ENCODE measurements around the gene PDXK.

Gene PDXK

GRCh38 chr21:43789276-43790009 lies 70.5 kb downstream of the PDXK start, which contains the start of gene RRP1:
Gene RRP1 (plus strand): TSS chr21:43789577. CDS start chr21:43789630, 53 bp downstream.
- Mint-ChIP-seq H3K36me3 (ENCODE audit: low read depth) (peaks cover 50% of the 10 kb centered on the region), H3K27me3 (peaks cover 5% of the 10 kb centered on the region), H3K9me3 (no peaks in the 10 kb centered on the region), H3K4me3 (peak within 1 kb of the TSS; percentile 96), H3K27ac (peak within 1 kb of the TSS; percentile 96), H3K4me1 (ENCODE audit: low read depth) (peaks cover 39% of the 10 kb centered on the region)
- intact Hi-C loops (cut with micrococcal nuclease): loop anchor here (1.0 kb wide), 1 partner anchor 10 kb away; no protein-coding TSS in a partner anchor

- peaks cover 5% of the 10 kb centered on the region for H3K27me3 Mint-ChIP-seq
- peaks cover 56% of the 10 kb centered on the region for H3K36me3 Mint-ChIP-seq (ENCODE audit: low read depth)
- peak overlapping the region; percentile 96 for H3K27ac Mint-ChIP-seq
Measured at GRCh38 chr21:43790010-43790524, 71.1 kb downstream of the PDXK start.

GRCh38 chr21:43792406-43792805 lies 73.5 kb downstream of the PDXK start:
- no peaks in the 10 kb centered on the region for H3K27me3 Mint-ChIP-seq
- H3K4me3 Mint-ChIP-seq: no peak overlapping the region
- no peaks in the 10 kb centered on the region for H3K9me3 Mint-ChIP-seq
- H3K4me1 Mint-ChIP-seq (ENCODE audit: low read depth): peaks cover 29% of the 10 kb centered on the region
- peaks cover 80% of the 10 kb centered on the region for H3K36me3 Mint-ChIP-seq (ENCODE audit: low read depth)
- H3K27ac Mint-ChIP-seq: no peak overlapping the region
- intact Hi-C loops (cut with micrococcal nuclease): no loop called here

More at GRCh38 chr21:43790010-43790524, 71.1 kb downstream of the PDXK start:
- intact Hi-C loops (cut with micrococcal nuclease): no loop called here
- H3K4me3 Mint-ChIP-seq: peak overlapping the region; percentile 96
- H3K9me3 Mint-ChIP-seq: no peaks in the 10 kb centered on the region
- H3K4me1 Mint-ChIP-seq (ENCODE audit: low read depth): peaks cover 34% of the 10 kb centered on the region

GRCh38 chr21:43793243-43793642 lies 74.3 kb downstream of the PDXK start:
- Mint-ChIP-seq H3K9me3 (no peaks in the 10 kb centered on the region), H3K4me1 (ENCODE audit: low read depth) (peaks cover 29% of the 10 kb centered on the region), H3K4me3 (no peak overlapping the region), H3K27ac (no peak overlapping the region), H3K27me3 (no peaks in the 10 kb centered on the region), H3K36me3 (ENCODE audit: low read depth) (peaks cover 88% of the 10 kb centered on the region)
- intact Hi-C loops (cut with micrococcal nuclease): no loop called here

GRCh38 chr21:43794311-43794710 lies 75.4 kb downstream of the PDXK start:
- H3K4me3 Mint-ChIP-seq: no peak overlapping the region
- intact Hi-C loops (cut with micrococcal nuclease): no loop called here
- H3K27ac Mint-ChIP-seq: no peak overlapping the region
- peaks cover 94% of the 10 kb centered on the region for H3K36me3 Mint-ChIP-seq (ENCODE audit: low read depth)
- H3K27me3 Mint-ChIP-seq: no peaks in the 10 kb centered on the region
- H3K4me1 Mint-ChIP-seq (ENCODE audit: low read depth): peaks cover 29% of the 10 kb centered on the region
- H3K9me3 Mint-ChIP-seq: no peaks in the 10 kb centered on the region

- Mint-ChIP-seq H3K9me3 (no peaks in the 10 kb centered on the region), H3K36me3 (ENCODE audit: low read depth) (peaks cover 94% of the 10 kb centered on the region), H3K27ac (no peak overlapping the region), H3K27me3 (no peaks in the 10 kb centered on the region), H3K4me1 (ENCODE audit: low read depth) (peaks cover 27% of the 10 kb centered on the region), H3K4me3 (no peak overlapping the region)
- intact Hi-C loops (cut with micrococcal nuclease): no loop called here
Measured at GRCh38 chr21:43794857-43795256, 75.9 kb downstream of the PDXK start.

- Mint-ChIP-seq H3K27me3 (no peaks in the 10 kb centered on the region), H3K9me3 (no peaks in the 10 kb centered on the region), H3K4me1 (ENCODE audit: low read depth) (peaks cover 9% of the 10 kb centered on the region), H3K36me3 (ENCODE audit: low read depth) (peaks cover 100% of the 10 kb centered on the region), H3K4me3 (no peak overlapping the region), H3K27ac (no peak overlapping the region)
- intact Hi-C loops (cut with micrococcal nuclease): no loop called here
Measured at GRCh38 chr21:43797415-43797814, 78.5 kb downstream of the PDXK start.

- H3K36me3 Mint-ChIP-seq (ENCODE audit: low read depth): peaks cover 100% of the 10 kb centered on the region
- intact Hi-C loops (cut with micrococcal nuclease): no loop called here
- H3K27me3 Mint-ChIP-seq: no peaks in the 10 kb centered on the region
- H3K27ac Mint-ChIP-seq: no peak overlapping the region
- no peak overlapping the region for H3K4me3 Mint-ChIP-seq
- H3K4me1 Mint-ChIP-seq (ENCODE audit: low read depth): peaks cover 14% of the 10 kb centered on the region
- H3K9me3 Mint-ChIP-seq: no peaks in the 10 kb centered on the region
Measured at GRCh38 chr21:43797925-43798715, 79.2 kb downstream of the PDXK start.

GRCh38 chr21:43799301-43799840 lies 80.4 kb downstream of the PDXK start:
- peaks cover 100% of the 10 kb centered on the region for H3K36me3 Mint-ChIP-seq (ENCODE audit: low read depth)
- H3K4me3 Mint-ChIP-seq: no peak overlapping the region
- no peaks in the 10 kb centered on the region for H3K27me3 Mint-ChIP-seq
- no peak overlapping the region for H3K27ac Mint-ChIP-seq
- intact Hi-C loops (cut with micrococcal nuclease): no loop called here
- H3K4me1 Mint-ChIP-seq (ENCODE audit: low read depth): peaks cover 27% of the 10 kb centered on the region
- no peaks in the 10 kb centered on the region for H3K9me3 Mint-ChIP-seq

GRCh38 chr21:43800124-43800523 lies 81.2 kb downstream of the PDXK start:
- H3K4me3 Mint-ChIP-seq: no peak overlapping the region
- H3K27ac Mint-ChIP-seq: no peak overlapping the region
- H3K36me3 Mint-ChIP-seq (ENCODE audit: low read depth): peaks cover 97% of the 10 kb centered on the region
- H3K4me1 Mint-ChIP-seq (ENCODE audit: low read depth): peaks cover 33% of the 10 kb centered on the region
- no peaks in the 10 kb centered on the region for H3K9me3 Mint-ChIP-seq
- H3K27me3 Mint-ChIP-seq: no peaks in the 10 kb centered on the region
- intact Hi-C loops (cut with micrococcal nuclease): no loop called here

- Mint-ChIP-seq H3K9me3 (no peaks in the 10 kb centered on the region), H3K4me1 (ENCODE audit: low read depth) (peaks cover 37% of the 10 kb centered on the region), H3K27ac (peak overlapping the region; percentile 1), H3K36me3 (ENCODE audit: low read depth) (peaks cover 95% of the 10 kb centered on the region), H3K27me3 (no peaks in the 10 kb centered on the region), H3K4me3 (no peak overlapping the region)
- intact Hi-C loops (cut with micrococcal nuclease): no loop called here
Measured at GRCh38 chr21:43800566-43800965, 81.6 kb downstream of the PDXK start.

- Mint-ChIP-seq H3K9me3 (no peaks in the 10 kb centered on the region), H3K4me1 (ENCODE audit: low read depth) (peaks cover 43% of the 10 kb centered on the region), H3K36me3 (ENCODE audit: low read depth) (peaks cover 95% of the 10 kb centered on the region), H3K4me3 (no peak overlapping the region), H3K27ac (peak overlapping the region; percentile 1), H3K27me3 (no peaks in the 10 kb centered on the region)
- intact Hi-C loops (cut with micrococcal nuclease): no loop called here
Measured at GRCh38 chr21:43801006-43801783, 82.3 kb downstream of the PDXK start.

- no peaks in the 10 kb centered on the region for H3K9me3 Mint-ChIP-seq
- intact Hi-C loops (cut with micrococcal nuclease): no loop called here
- no peaks in the 10 kb centered on the region for H3K27me3 Mint-ChIP-seq
- no peak overlapping the region for H3K4me3 Mint-ChIP-seq
- H3K27ac Mint-ChIP-seq: peak overlapping the region; percentile 74
- peaks cover 56% of the 10 kb centered on the region for H3K4me1 Mint-ChIP-seq (ENCODE audit: low read depth)
- peaks cover 91% of the 10 kb centered on the region for H3K36me3 Mint-ChIP-seq (ENCODE audit: low read depth)
Measured at GRCh38 chr21:43802713-43803313, 83.9 kb downstream of the PDXK start.
